Prostate gland (tissue), 2 donors: Measurements from ENCODE around the gene C20orf144. TPM values are rescaled to one million over a fixed set of nuclear protein-coding genes. Genes with fewer than 3 reads are reported as not detected.
"Not testable (repeated sequence)": the region's sequence is repeated elsewhere in the genome, so short reads cannot be mapped to it uniquely, and the experiment has no call there.

Experiments
- DNase-seq: peaks from one replicate; pipeline ENCODE4 v3.0.0-alpha.2; 2019; ENCODE audit warnings: low spot score
- H3K27ac ChIP-seq, 2 donors: fragments of 200-600 bp; sonication (generic); 2 replicates each; pipeline ENCODE4 v1.5.1; 2017 to 2019
- H3K27me3 ChIP-seq: fragments of 200-600 bp; sonication (generic); replicated peaks from 2 replicates; pipeline ENCODE4 v1.5.1; 2019; ENCODE audit not compliant: insufficient read depth
- H3K36me3 ChIP-seq, 2 donors: fragments of 200-600 bp; sonication (generic); 1 replicate in 1 of 2; 2 replicates in 1 of 2; pipeline versions ENCODE4 v1.5.1 to v1.8.1; 2017 to 2019
- H3K4me1 ChIP-seq: fragments of 200-600 bp; sonication (generic); replicated peaks from 2 replicates; pipeline ENCODE4 v1.5.1; 2019
- H3K4me3 ChIP-seq, 2 donors: fragments of 200-600 bp; sonication (generic); 2 replicates each; pipeline ENCODE4 v1.5.1; 2017 to 2019
- H3K9me3 ChIP-seq: fragments of 200-600 bp; sonication (generic); 2 replicates; pipeline ENCODE4 v1.5.1; 2017
- POLR2A ChIP-seq: fragments of 450-650 bp; IDR thresholded peaks from one replicate; pipeline ENCODE4 v1.6.1; 2016; ENCODE audit warnings: antibody characterized with exemption, mild to moderate bottlenecking
- POLR2AphosphoS5 ChIP-seq: sonication (generic); formaldehyde crosslinking; IDR thresholded peaks from one replicate; pipeline ENCODE4 v1.6.1; 2017; ENCODE audit warnings: antibody characterized with exemption
- WGBS: methylation state at CpG from one replicate; pipeline ENCODE4 v1.1.5; 2018; 5-methylcytosine and 5-hydroxymethylcytosine counted together
- intact Hi-C: fragments of 100-400 bp; cut with DNase I; formaldehyde crosslinking; loops from one replicate; pipeline ENCODE4 v1.14.2; 2022
- total RNA-seq, 2 donors: library from RNA; depleted of rRNA; stranded (reverse); fragments of >200 nt; gene quantifications; one replicate each; pipeline ENCODE4 v1.1.0, GENCODE V29; 2016
- TF ChIP-seq, protein P1 (sequence below), 4 experiments: fragments of 200-600 bp in 2 of 4; fragments of 450-650 bp in 2 of 4; sonication (generic) in 2 of 4; IDR thresholded peaks; 1 replicate in 3 of 4; 2 replicates in 1 of 4; pipeline ENCODE4 v1.5.1; 2016 to 2019; ENCODE audit warnings: antibody characterized with exemption in 4 of 4, mild to moderate bottlenecking in 2 of 4, moderate library complexity in 2 of 4

The C20orf144 gene
- total RNA-seq, 2 donors from 2014 or later, result 0.14 to 0.91 TPM

DNA sequence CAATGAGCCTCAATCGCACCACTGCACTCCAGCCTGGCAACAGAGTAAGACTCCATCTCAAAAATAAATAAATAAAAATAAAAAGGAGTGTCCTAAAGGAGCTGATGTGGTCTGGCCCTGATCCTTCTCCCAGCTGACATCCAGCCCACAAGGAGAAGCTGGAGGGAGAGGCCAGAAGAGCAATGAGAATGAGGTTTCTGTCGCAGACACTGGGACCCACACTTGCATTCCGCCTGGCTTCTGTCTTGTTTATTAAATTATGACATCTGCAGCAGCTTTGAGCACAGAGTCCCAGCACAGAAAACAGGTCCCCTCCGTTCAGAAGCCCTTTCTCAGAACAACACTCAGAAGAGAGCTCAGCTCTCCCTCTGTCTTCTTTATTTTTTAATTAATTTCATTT is 34.3 kb downstream of the C20orf144 start:
- no peaks in the 10 kb centered on the region for H3K36me3 ChIP-seq
- H3K9me3 ChIP-seq, result no peaks in the 10 kb centered on the region
- WGBS, result 74% methylated on average over 4 of the region's 4 CpGs
- intact Hi-C loops, result no loop called here
- H3K4me1 ChIP-seq, result no peaks in the 10 kb centered on the region
- H3K27ac ChIP-seq, result no peak overlapping the region
- no peaks in the 10 kb centered on the region for H3K27me3 ChIP-seq
- no peak overlapping the region for H3K4me3 ChIP-seq
- DNase-seq, result no peak
- TF ChIP-seq, protein P1, sequence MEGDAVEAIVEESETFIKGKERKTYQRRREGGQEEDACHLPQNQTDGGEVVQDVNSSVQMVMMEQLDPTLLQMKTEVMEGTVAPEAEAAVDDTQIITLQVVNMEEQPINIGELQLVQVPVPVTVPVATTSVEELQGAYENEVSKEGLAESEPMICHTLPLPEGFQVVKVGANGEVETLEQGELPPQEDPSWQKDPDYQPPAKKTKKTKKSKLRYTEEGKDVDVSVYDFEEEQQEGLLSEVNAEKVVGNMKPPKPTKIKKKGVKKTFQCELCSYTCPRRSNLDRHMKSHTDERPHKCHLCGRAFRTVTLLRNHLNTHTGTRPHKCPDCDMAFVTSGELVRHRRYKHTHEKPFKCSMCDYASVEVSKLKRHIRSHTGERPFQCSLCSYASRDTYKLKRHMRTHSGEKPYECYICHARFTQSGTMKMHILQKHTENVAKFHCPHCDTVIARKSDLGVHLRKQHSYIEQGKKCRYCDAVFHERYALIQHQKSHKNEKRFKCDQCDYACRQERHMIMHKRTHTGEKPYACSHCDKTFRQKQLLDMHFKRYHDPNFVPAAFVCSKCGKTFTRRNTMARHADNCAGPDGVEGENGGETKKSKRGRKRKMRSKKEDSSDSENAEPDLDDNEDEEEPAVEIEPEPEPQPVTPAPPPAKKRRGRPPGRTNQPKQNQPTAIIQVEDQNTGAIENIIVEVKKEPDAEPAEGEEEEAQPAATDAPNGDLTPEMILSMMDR (IDR thresholded peaks at IDR 0.05), result no peak
- TF ChIP-seq POLR2AphosphoS5, result no peak
- no peak for TF ChIP-seq POLR2A

DNA sequence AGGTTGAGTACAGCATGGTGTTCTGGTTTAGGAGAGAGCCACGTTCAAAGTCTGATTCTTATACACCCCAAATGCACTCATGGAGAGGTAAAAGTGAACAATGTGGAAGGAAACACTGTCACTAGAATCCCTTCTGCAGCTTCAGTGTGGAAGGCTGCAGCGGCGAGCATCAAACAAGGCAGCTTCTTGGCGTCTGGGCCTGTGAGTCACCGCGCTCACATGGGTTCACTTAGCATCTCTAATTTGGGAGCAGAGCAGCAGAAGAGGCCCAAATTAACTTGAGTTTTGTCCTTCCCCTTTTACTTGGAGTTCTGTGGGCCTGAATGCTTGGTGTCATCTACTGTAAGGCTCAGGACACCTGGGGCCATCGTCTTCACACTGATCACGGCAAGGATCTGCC is 35.0 kb downstream of the C20orf144 start:
- H3K27ac ChIP-seq, result no peak overlapping the region
- no peaks in the 10 kb centered on the region for H3K4me1 ChIP-seq
- no peaks in the 10 kb centered on the region for H3K27me3 ChIP-seq
- no peak for DNase-seq
- TF ChIP-seq POLR2A (no peak), POLR2AphosphoS5 (peak; percentile 15)
- TF ChIP-seq, protein P1 (IDR thresholded peaks at IDR 0.05), result no peak
- intact Hi-C loops, result no loop called here
- no peaks in the 10 kb centered on the region for H3K9me3 ChIP-seq
- H3K36me3 ChIP-seq, result no peaks in the 10 kb centered on the region
- WGBS, result 69% methylated on average over 8 of the region's 8 CpGs
- no peak overlapping the region for H3K4me3 ChIP-seq

DNA sequence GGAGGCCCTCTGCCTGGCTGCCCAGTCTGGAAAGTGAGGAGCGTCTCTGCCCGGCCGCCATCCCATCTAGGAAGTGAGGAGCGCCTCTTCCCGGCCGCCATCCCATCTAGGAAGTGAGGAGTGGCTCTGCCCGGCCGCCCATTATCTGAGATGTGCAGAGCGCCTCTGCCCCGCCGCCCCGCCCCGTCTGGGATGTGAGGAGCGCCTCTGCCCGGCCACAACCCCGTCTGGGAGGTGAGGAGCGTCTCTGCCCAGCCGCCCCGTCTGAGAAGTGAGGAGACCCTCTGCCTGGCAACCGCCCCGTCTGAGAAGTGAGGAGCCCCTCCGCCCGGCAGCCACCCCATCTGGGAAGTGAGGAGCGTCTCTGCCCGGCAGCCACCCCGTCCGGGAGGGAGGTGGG is 36.8 kb downstream of the C20orf144 start:
- intact Hi-C loops, H3K27ac ChIP-seq, H3K4me3 ChIP-seq, H3K27me3 ChIP-seq, H3K9me3 ChIP-seq, H3K36me3 ChIP-seq, DNase-seq, H3K4me1 ChIP-seq: not testable (repeated sequence)
- 96% methylated on average over 17 of the region's 27 CpGs for WGBS

- DNase-seq, H3K36me3 ChIP-seq, H3K27ac ChIP-seq, H3K27me3 ChIP-seq, intact Hi-C loops, H3K4me1 ChIP-seq, H3K4me3 ChIP-seq, H3K9me3 ChIP-seq: not testable (repeated sequence)
- WGBS, result 96% methylated on average over 30 of the region's 45 CpGs
Observed at GRCh38 chr20:33700696-33701441, 38.7 kb downstream of the C20orf144 start.

DNA sequence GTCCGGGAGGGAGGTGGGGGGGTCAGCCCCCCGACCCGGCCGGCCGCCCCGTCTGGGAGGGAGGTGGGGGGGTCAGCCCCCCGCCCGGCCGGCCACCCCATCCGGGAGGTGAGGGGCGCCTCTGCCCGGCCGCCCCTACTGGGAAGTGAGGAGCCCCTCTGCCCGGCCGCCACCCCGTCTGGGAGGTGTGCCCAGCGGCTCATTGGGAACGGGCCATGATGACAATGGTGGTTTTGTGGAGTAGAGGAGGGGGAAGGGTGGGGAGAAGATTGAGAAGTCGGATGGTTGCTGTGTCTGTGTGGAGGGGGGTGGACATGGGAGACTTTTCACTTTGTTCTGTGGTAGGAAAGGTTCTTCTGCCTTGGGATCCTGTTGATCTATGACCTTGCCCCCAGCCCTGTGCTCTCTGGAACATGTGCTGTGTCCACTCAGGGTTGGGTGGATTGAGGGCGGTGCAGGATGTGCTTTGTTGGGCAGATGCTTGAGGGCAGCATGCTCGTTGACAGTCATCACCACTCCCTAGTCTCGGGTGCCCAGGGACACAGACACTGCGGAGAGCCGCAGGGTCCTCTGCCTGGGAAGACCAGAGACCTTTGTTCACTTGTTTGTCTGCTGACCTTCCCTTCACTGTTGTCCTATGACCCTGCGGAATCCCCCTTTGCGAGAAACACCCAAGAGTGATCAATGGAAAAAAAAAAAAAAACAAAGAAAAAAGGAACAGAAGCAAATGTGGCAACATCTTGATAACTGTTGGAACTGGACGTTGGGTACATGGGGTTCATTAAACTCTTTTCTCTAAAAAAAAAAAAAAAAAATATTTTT is 39.7 kb downstream of the C20orf144 start:
- no peak overlapping the region for H3K4me3 ChIP-seq
- DNase-seq, result no peak
- H3K27me3 ChIP-seq, result no peaks in the 10 kb centered on the region
- no peaks in the 10 kb centered on the region for H3K9me3 ChIP-seq
- 92% methylated on average over 19 of the region's 27 CpGs for WGBS
- H3K36me3 ChIP-seq, result no peaks in the 10 kb centered on the region
- no peaks in the 10 kb centered on the region for H3K4me1 ChIP-seq
- TF ChIP-seq, protein P1 (IDR thresholded peaks at IDR 0.05), result no peak
- TF ChIP-seq POLR2A (no peak), POLR2AphosphoS5 (no peak)
- no peak overlapping the region for H3K27ac ChIP-seq
- intact Hi-C loops, result no loop called here
